Measurements from ENCODE around the gene CBR3. TPM values are rescaled to one million over a fixed set of nuclear protein-coding genes. Genes with fewer than 3 reads are reported as not detected.
"Not testable (repeated sequence)": the region's sequence is repeated elsewhere in the genome, so short reads cannot be mapped to it uniquely, and the experiment has no call there.

Gene CBR3
- total RNA-seq, 1 experiment from 2014 or later: 23.1 TPM

DNA sequence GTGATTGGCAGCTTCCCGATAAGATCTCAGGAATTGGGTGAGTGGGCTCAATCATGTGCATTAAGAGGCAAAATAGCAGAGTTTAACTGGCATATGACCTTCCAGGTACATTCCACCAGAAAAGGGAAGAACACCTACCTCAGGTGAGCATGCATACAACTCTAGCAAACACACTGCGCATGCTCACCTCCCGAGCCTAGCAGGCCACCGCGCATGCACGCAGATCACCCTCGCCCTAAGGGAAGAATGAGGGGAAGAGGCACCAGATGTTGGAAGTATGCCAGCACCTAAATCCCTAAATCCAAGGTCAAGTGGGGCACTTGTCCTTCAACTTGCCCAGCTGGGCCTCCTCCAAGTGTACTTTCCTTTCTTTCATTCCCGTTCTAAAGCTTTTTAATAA lies 23.6 kb upstream of the CBR3 start:
- no peak for DNase-seq (ENCODE audit: low read depth, low spot score)
- in situ Hi-C loops (cut with HindIII; ENCODE audit: low pct_unique_long_range_greater_than_20kb, low sequenced_read_pairs): no loop called here

DNA sequence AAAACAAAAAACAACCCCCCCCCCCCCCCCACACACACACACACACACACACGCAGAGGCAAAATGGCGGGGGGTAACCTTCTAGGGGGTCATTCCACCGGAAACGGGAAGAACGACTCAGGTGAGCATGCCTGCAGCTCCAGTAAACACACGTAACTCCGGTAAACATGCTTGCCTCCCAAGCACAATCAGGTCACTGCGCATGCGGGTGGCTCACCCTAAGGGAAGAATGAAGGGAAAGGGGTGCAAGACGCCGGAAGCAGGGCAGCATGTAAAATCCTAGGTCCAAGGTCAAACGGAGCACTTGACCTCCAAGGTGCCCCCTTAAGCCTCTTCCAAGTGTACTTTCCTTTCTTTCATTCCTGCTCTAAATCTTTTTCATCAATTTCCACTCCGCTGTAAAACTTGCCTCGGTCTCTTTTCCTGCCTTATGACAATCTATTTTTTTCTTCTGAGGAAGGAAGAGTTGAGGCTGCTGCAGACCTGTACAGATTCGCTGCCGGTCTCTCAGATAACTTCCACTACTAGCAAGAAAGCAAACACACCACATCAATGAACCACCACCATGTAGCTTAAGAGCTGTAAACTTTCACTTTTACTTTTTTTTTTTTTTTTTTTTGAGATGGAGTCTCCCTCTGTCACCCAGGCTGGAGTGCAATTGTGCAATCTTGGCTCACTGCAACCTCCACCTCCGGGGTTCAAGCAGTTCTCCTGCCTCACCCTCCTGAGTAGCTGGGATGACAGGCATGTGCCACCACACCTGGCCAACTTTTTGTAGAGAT lies 21.0 kb upstream of the CBR3 start:
- in situ Hi-C loops (cut with HindIII; ENCODE audit: low pct_unique_long_range_greater_than_20kb, low sequenced_read_pairs): no loop called here

DNA sequence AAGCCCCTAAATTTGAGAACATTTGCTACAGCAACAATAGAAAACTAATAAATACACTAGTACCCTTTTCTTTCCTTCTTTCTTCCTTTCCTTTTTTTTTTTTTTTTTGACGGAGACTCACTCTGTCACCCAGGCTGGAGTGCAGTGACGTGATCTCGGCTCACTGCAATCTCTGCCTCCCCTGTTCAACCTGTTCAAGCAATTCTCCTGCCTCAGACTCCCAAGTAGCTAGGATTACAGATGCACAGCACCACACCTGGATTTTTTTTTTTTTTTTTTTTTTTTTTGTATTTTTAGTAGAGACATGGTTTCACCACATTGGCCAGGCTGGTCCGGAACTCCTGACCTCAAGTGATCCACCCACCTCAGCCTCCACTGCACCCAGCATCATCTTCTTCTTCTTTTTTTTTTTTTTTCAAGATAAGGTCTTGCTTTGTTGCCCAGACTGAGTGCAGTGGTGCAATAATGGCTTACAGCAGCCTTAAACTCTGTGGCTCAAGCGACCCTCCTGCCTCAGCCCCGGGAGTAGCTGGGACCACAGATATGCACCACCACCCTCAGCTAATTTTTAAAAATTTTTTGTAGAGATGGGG lies 19.6 kb upstream of the CBR3 start:
- no peak for DNase-seq (ENCODE audit: low read depth, low spot score)
- in situ Hi-C loops (cut with HindIII; ENCODE audit: low pct_unique_long_range_greater_than_20kb, low sequenced_read_pairs): no loop called here

More for the DNA sequence above, 21.0 kb upstream of the CBR3 start:
- peak; percentile 55 for DNase-seq (ENCODE audit: low read depth, low spot score)

DNA sequence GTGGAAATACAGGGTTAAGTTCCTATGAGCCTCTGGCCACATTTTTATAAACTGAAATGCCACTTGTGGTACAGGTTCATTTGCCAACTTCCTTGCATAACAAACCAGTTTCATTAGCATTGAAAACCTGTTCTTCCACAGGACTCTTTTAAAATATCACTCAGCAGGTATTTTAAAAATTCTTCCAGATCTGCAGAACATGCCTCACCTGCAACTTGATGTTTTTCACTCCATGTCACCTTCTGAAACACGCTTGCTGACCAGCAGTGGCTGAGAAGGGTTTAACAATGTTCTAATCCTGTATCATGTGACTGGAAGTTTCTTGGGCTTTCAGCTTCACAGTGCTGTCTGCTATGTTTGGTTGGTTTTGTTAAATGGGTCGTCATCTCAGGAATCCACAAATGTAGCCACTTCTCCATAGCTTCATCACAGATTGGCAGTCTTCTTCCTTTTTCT lies 17.6 kb upstream of the CBR3 start:
- in situ Hi-C loops (cut with HindIII; ENCODE audit: low pct_unique_long_range_greater_than_20kb, low sequenced_read_pairs): no loop called here
- no peak for DNase-seq (ENCODE audit: low read depth, low spot score)

DNA sequence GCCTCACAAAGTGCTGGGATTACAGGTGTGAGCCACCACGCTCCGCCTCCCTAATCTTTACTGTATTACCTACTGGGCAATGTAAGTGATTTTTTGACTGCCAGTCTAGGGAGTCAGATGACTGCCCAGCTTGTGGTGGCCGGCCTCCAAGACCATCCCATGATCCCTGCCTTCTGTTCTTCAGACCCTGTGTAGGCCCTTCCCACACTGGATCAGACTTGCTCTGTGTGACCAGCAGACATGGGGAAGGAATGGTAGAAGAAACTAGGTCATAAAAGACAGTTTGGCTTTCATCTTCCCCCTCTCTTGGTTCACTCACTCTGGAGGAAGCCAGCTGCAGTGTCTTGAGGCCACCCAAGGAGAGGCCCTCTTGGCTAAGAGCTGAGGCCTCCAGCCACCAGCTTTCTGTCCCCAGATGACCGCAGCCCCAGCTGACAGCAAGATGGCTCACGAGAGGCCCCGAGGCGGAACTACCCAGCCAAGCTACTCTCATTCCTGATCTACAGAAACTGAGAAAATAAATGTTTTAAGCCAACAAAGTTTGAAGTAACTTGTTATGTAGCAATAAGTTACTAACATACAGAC lies 14.5 kb upstream of the CBR3 start:
- in situ Hi-C loops (cut with HindIII; ENCODE audit: low pct_unique_long_range_greater_than_20kb, low sequenced_read_pairs): no loop called here
- peak; percentile 33 for DNase-seq (ENCODE audit: low read depth, low spot score)

DNA sequence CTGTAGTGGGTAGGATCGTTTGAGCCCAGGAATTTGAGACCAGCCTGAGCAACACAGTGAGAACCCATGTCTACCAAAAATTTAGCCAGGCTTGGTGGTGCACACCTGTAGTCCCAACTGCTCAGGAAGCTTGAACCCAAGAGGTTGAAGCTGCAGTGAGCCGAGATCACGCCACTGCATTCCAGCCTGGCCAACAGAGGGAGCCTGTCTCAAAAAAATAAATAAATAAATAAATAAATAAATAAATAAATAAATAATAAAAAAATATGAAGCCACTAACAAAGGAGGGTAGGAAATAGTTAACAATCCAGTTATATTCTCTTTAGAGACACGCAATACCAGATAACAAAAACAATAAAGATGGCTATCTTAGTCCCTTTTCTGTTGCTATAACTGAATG lies 11.9 kb upstream of the CBR3 start:
- peak; percentile 52 for DNase-seq (ENCODE audit: low read depth, low spot score)
- in situ Hi-C loops (cut with HindIII; ENCODE audit: low pct_unique_long_range_greater_than_20kb, low sequenced_read_pairs): no loop called here

DNA sequence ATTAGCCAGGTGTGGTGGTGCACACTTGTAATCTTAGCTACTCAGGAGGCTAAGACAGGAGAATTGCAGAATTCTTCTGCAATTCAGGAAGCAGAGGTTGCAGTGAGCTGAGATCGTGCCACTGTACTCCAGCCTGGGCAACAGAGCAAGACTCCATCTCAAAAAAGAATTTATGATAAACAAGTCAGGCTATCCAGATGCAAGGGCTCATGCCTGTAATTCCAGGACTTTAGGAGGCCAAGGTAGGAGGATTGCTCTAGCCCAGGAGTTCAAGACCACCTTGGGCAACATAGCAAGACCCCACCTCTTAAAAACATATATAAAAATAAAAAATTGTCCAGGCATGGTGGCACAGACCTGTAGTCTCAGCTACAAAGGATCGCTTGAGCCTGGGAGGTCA lies 10.5 kb upstream of the CBR3 start:
- in situ Hi-C loops (cut with HindIII; ENCODE audit: low pct_unique_long_range_greater_than_20kb, low sequenced_read_pairs): no loop called here
- no peak for DNase-seq (ENCODE audit: low read depth, low spot score)

DNA sequence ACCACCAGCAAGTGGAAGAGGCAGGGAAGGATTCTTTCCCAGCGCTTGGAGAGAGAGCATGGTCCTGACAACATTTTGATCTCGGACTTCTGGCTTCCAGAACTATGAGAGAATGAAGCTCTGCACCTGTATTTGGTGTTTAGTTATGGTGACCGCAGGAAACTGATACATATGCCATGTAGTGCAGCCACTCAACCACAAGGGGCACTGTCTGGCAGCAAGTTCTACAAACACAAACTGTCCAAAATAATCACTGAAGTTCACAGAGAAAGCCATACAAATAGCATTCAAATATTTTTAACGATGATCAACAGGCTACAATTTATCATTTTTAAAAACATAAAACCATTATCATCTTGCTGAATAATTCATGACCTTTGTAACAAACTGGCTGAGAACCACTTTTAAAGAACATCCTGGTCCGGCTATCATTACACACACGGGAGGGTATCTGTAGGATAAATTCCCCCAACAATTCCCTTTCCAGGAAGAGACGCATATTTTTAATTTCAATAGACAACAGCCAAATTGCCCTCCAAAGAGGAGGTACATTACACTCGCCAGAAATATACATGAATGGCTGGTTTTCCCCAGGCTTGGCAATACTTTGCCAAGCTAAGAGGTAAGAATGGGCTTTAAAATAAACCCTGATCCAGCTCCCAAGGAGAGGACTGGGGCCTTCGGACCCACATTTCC lies 9.2 kb upstream of the CBR3 start:
- in situ Hi-C loops (cut with HindIII; ENCODE audit: low pct_unique_long_range_greater_than_20kb, low sequenced_read_pairs): no loop called here
- peak; percentile 58 for DNase-seq (ENCODE audit: low read depth, low spot score)

DNA sequence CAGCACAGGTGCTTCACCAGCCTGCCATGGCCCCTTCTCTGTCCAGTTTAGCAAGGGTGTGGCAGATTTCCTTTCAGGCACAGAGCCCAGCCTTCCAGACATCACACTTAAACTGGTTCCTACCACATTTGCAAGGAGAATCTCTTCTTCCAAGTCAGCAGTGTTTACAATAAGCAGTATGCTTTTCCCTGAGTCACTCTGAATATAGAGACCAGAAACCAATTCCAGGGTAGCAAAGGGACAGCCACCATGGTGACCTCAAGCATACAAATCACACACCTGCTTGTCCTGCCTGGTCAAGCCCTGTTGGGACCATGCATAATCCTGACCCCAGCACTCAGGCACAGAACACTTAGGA lies 8.7 kb upstream of the CBR3 start:
- in situ Hi-C loops (cut with HindIII; ENCODE audit: low pct_unique_long_range_greater_than_20kb, low sequenced_read_pairs): no loop called here
- DNase-seq (ENCODE audit: low read depth, low spot score): no peak

DNA sequence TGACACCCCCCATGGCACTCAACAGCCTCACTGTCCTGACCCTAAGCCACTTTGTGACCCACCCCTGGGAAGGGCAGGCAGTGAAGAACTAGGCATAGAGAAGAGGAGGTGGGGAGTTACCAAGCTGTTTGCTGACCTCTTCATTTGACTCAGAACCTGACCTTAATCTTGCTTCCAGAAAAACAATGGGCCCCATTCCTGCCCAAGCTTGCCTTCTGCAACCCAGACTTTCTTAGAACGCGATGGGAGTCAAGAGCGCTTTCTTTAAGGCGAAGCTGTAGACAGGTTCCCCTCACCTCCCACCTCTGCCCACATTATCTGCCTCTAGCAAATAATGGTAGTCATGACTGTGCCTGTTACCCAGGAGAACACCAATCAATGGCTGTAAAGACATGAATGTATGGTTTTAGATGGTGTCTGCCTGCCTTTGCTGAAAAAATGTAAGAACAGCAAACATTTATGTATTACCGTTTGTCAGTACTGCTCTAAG lies 8.2 kb upstream of the CBR3 start:
- in situ Hi-C loops (cut with HindIII; ENCODE audit: low pct_unique_long_range_greater_than_20kb, low sequenced_read_pairs): no loop called here
- DNase-seq (ENCODE audit: low read depth, low spot score): no peak

DNA sequence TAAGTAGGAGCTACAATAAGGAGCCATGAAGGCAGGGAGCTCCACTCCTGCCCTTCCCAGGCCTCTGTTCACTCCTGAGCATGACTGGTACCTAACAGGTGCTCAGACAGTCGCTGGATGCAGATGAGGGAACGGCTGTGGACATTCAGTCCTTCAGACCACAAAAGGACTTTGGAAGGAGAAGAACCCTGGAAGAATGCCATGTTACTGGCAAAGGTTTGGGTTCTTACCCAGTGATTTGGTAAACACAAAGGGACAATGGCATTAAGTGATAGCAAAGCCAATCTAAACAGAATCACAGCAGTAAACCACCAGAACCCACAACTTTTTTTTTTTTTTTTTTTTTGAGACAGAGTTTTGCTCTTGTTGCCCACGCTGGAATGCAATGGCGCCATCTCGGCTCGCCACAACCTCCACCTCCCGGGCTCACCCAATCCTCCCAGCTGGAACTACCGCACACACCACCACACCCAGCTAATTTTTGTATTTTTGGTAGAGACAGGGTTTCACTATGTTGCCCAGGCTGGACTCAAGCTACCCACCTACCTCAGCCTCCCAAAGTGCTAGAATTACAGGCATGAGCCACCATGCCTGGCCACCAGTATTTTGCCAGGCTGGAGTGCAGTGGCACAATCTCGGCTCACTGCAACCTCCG lies 7.5 kb upstream of the CBR3 start:
- in situ Hi-C loops (cut with HindIII; ENCODE audit: low pct_unique_long_range_greater_than_20kb, low sequenced_read_pairs): no loop called here
- no peak for DNase-seq (ENCODE audit: low read depth, low spot score)

DNA sequence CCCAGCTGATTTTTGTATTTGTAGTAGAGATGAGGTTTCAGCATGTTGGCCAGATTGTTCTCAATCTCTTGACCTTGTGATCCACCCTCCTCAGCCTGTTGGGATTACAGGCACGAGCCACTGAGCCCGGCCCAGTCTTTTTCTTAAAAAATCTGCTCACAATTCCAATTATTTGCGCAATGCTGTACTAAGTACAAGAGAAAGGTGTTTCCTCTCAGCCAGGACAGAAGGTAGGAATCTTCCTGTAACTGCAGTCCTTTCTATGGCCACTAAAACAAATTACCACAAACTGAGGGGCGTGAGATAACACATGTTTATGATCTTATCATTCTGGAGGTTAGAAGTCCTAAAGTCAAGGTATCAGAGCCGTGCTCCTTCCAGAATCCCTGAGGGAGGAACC lies 6.9 kb upstream of the CBR3 start:
- in situ Hi-C loops (cut with HindIII; ENCODE audit: low pct_unique_long_range_greater_than_20kb, low sequenced_read_pairs): no loop called here
- DNase-seq (ENCODE audit: low read depth, low spot score): no peak

DNA sequence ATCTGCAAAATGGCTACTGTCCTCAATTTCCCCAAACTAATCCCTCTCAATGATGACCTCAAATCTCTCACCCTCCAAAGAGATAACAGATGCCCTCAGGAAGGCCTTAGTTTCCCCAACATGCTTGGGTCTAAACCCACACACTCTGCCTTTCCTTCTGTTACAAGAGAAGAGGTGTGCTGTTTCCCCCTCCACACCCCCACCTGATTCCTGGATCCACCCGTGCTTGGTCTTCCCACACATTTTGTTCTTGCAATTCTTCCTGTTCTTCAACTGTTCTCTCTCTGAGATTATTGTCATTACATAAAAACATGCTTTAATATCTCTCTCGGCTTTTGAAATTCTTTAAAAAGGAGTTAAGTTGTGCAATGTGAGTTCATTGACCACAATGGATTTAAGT lies 5.7 kb upstream of the CBR3 start:
- in situ Hi-C loops (cut with HindIII; ENCODE audit: low pct_unique_long_range_greater_than_20kb, low sequenced_read_pairs): no loop called here
- DNase-seq (ENCODE audit: low read depth, low spot score): no peak

DNA sequence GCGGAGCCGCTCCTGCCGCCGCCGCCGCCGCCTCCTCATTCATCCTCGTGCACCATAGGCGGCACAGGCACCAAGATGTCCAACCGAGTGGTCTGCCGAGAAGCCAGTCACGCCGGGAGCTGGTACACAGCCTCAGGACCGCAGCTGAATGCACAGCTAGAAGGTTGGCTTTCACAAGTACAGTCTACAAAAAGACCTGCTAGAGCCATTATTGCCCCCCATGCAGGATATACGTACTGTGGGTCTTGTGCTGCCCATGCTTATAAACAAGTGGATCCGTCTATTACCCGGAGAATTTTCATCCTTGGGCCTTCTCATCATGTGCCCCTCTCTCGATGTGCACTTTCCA lies 4.5 kb upstream of the CBR3 start:
- in situ Hi-C loops (cut with HindIII; ENCODE audit: low pct_unique_long_range_greater_than_20kb, low sequenced_read_pairs); DNase-seq (ENCODE audit: low read depth, low spot score): not testable (repeated sequence)

DNA sequence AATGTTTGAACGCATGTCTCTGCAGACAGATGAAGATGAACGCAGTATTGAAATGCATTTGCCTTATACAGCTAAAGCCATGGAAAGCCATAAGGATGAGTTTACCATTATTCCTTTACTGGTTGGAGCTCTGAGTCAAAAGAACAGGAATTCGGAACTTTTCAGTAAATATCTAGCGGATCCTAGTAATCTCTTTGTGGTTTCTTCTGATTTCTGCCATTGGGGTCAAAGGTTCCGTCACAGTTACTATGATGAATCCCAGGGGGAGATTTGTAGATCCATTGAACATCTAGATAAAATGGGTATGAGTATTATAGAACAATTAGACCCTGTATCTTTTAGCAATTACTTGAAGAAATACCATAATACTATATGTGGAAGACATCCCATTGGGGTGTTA lies 4.0 kb upstream of the CBR3 start:
- DNase-seq (ENCODE audit: low read depth, low spot score); in situ Hi-C loops (cut with HindIII; ENCODE audit: low pct_unique_long_range_greater_than_20kb, low sequenced_read_pairs): not testable (repeated sequence)

DNA sequence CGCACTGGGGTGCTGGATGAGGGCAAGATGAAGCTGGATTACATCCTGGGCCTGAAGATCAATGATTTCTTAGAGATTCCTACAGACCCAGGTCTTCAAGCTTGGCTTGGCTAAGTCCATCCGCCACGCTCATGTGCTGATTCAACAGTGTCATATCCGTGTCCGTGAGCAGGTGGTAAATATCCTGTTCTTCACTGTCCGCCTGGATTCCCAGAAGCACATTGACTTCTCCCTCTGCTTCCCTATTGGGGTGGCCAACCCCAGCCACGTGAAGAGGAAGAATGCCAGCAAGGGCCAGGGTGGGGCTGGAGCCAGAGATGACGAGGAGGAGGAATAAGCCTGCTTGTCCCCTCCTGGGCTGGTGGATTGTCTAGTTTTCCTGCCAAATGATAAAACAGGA lies 2.2 kb upstream of the CBR3 start:
- in situ Hi-C loops (cut with HindIII; ENCODE audit: low pct_unique_long_range_greater_than_20kb, low sequenced_read_pairs): no loop called here
- DNase-seq (ENCODE audit: low read depth, low spot score): no peak

DNA sequence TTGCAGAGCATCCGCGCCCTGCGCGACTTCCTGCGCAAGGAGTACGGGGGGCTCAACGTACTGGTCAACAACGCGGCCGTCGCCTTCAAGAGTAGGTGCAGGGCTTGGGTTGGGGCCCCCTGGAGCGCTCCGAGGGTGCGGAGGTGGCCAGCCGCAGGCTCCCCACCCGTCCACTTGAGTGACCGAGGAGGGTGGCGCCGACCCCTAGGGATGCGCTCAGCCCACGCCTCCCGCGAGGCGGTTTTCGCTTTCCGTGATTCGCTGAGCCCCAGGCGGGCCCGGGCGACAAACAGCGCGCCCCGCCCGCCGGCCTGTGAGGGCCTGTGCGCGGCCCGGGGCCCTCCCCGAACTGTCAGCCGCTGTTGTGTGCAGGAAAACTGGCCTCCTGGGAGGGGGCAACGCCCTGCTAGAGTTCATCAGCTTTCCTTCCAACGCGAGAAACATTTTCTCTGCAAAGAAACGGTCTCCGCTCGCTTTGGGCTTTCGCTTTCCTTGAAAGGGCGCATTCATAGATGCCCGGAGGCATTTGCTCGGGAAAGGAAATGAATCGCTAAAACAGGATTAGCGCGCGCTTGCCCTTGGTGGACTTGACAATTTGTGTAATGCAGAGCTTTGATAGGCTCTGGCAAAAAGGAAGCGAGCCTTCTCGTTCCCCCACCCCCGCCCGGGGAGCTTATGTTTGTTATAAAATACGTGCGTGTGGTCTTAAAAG lies 668 bp downstream of the CBR3 start:
- peak; percentile 90 for DNase-seq (ENCODE audit: low read depth, low spot score)
- in situ Hi-C loops (cut with HindIII; ENCODE audit: low pct_unique_long_range_greater_than_20kb, low sequenced_read_pairs): no loop called here
